Neural cell (in vitro differentiated cells): ENCODE results near the gene HDAC4. TPM values are rescaled to one million over a fixed set of nuclear protein-coding genes. Genes with fewer than 3 reads are reported as not detected.

Source experiments
- H2AFZ ChIP-seq: fragments of 200-600, 300-800 bp; sonication (generic), shearing (Covaris generic); 2 replicates; pipeline ENCODE4 v1.6.0; 2014; ENCODE audit warnings: low read depth, mild to moderate bottlenecking, antibody characterized with exemption, low read length, moderate library complexity
- H3F3A ChIP-seq: fragments of 200-600 bp; shearing (Covaris generic); 2 replicates; pipeline ENCODE4 v1.6.1; 2016; ENCODE audit warnings: mild to moderate bottlenecking, moderate library complexity, mixed read lengths, antibody characterized with exemption, low read length; ENCODE audit not compliant: insufficient read depth, poor library complexity, severe bottlenecking
- H3K27ac ChIP-seq: fragments of 200-600, 300-800 bp; sonication (generic), shearing (Covaris generic); 2 replicates; pipeline ENCODE4 v1.5.1; 2014; ENCODE audit warnings: mild to moderate bottlenecking, low read length, moderate library complexity
- H3K27me3 ChIP-seq: fragments of 300-800, 200-600 bp; sonication (generic), shearing (Covaris generic); 2 replicates; pipeline ENCODE4 v1.6.0; 2014; ENCODE audit warnings: mild to moderate bottlenecking, low read depth, low read length, moderate library complexity; ENCODE audit not compliant: insufficient read depth
- H3K36me3 ChIP-seq: fragments of 300-800, 200-600 bp; sonication (generic), shearing (Covaris generic); 2 replicates; pipeline ENCODE4 v1.5.1; 2014; ENCODE audit warnings: mild to moderate bottlenecking, antibody characterized with exemption, low read length, moderate library complexity; ENCODE audit not compliant: insufficient read depth
- H3K4me2 ChIP-seq: fragments of 300-800, 200-600 bp; sonication (generic), shearing (Covaris generic); 2 replicates; pipeline ENCODE4 v1.6.0; 2014; ENCODE audit warnings: mild to moderate bottlenecking, low read length
- H3K4me3 ChIP-seq: fragments of 300-800, 200-600 bp; sonication (generic), shearing (Covaris generic); 2 replicates; pipeline ENCODE4 v1.5.1; 2014; ENCODE audit warnings: mild to moderate bottlenecking, low read length, moderate library complexity
- H3K79me2 ChIP-seq: fragments of 200-600 bp; shearing (Covaris generic); replicated peaks from 2 replicates; pipeline ENCODE4 v1.6.0; 2014; ENCODE audit warnings: mild to moderate bottlenecking, low read length, moderate library complexity; ENCODE audit not compliant: insufficient read depth
- H3K9ac ChIP-seq: fragments of 300-800, 200-600 bp; sonication (generic), shearing (Covaris generic); 2 replicates; pipeline ENCODE4 v1.6.1; 2016; ENCODE audit warnings: mild to moderate bottlenecking, low read length, mixed read lengths
- H3K9me2 ChIP-seq: fragments of 200-600 bp; shearing (Covaris generic); 2 replicates; pipeline ENCODE4 v1.6.1; 2016; ENCODE audit warnings: mild to moderate bottlenecking, low read length, mixed read lengths; ENCODE audit not compliant: insufficient read depth
- H3K9me3 ChIP-seq: fragments of 200-600, 300-800 bp; sonication (generic), shearing (Covaris generic); 2 replicates; pipeline ENCODE4 v1.6.1; 2016; ENCODE audit warnings: mild to moderate bottlenecking, mixed run types, low read length, moderate library complexity, mixed read lengths
- H4K20me1 ChIP-seq: fragments of 200-600 bp; shearing (Covaris generic); 2 replicates; pipeline ENCODE4 v1.6.1; 2016; ENCODE audit warnings: mild to moderate bottlenecking, mixed run types; ENCODE audit not compliant: insufficient read depth
- CTCF ChIP-seq: fragments of 450-650 bp; IDR thresholded peaks from 2 replicates; pipeline ENCODE4 v1.5.1; 2014; ENCODE audit warnings: antibody characterized with exemption, mild to moderate bottlenecking, moderate library complexity; ENCODE audit not compliant: poor library complexity, severe bottlenecking
- EP300 ChIP-seq: fragments of 450-650 bp; conservative IDR thresholded peaks from 2 replicates; pipeline ENCODE4 v1.6.1; 2014; ENCODE audit warnings: antibody characterized with exemption, mild to moderate bottlenecking, moderate library complexity; ENCODE audit not compliant: poor library complexity, severe bottlenecking
- EZH2 ChIP-seq: fragments of 200-600, 300-800 bp; shearing (Covaris generic), sonication (generic); IDR thresholded peaks from 2 replicates; pipeline ENCODE4 v1.6.1; 2014; ENCODE audit warnings: antibody characterized with exemption, low read length, borderline replicate concordance, mild to moderate bottlenecking; ENCODE audit not compliant: insufficient read depth, poor library complexity, severe bottlenecking
- MXI1 ChIP-seq: fragments of 450-650 bp; conservative IDR thresholded peaks from 2 replicates; pipeline ENCODE4 v1.6.1; 2014; ENCODE audit warnings: antibody characterized with exemption, mild to moderate bottlenecking; ENCODE audit not compliant: poor library complexity, severe bottlenecking
- POLR2AphosphoS5 ChIP-seq: IDR thresholded peaks from 2 replicates; pipeline ENCODE4 v1.6.1; 2012
- RAD21 ChIP-seq: fragments of 450-650 bp; conservative IDR thresholded peaks from 2 replicates; pipeline ENCODE4 v1.6.1; 2014; ENCODE audit warnings: antibody characterized with exemption, mild to moderate bottlenecking, moderate library complexity
- REST ChIP-seq: IDR thresholded peaks from 2 replicates; pipeline ENCODE4 v1.6.1; 2012; ENCODE audit warnings: borderline replicate concordance
- SMC3 ChIP-seq: fragments of 450-650 bp; conservative IDR thresholded peaks from 2 replicates; pipeline ENCODE4 v1.6.1; 2014; ENCODE audit warnings: antibody characterized with exemption, mild to moderate bottlenecking, moderate library complexity; ENCODE audit not compliant: poor library complexity
- TAF1 ChIP-seq: IDR thresholded peaks from 2 replicates; pipeline ENCODE4 v1.6.1; 2012; ENCODE audit warnings: low read depth
- polyA plus RNA-seq: library from polyadenylated mRNA; depleted of rRNA; stranded (reverse); fragments of >200 nt; gene quantifications from 2 replicates; pipeline ENCODE4 v1.2.3, GENCODE V29; 2014

HDAC4 gene
- polyA plus RNA-seq, 1 donor from 2014 or later: 3.4 TPM

- Histone ChIP-seq H3K4me2 (no peak overlapping the region), H4K20me1 (no peaks in the 10 kb centered on the region), H3K27me3 (no peaks in the 10 kb centered on the region), H3K9me3 (no peaks in the 10 kb centered on the region), H3K79me2 (no peaks in the 10 kb centered on the region), H3K9me2 (no peaks in the 10 kb centered on the region), H3K27ac (no peak overlapping the region), H2AFZ (no peak overlapping the region), H3F3A (no peaks in the 10 kb centered on the region), H3K4me3 (no peak overlapping the region), H3K9ac (no peak overlapping the region), H3K36me3 (no peaks in the 10 kb centered on the region)
- TF ChIP-seq CTCF (no peak), REST (no peak), EZH2 (no peak), MXI1 (no peak), SMC3 (no peak), POLR2AphosphoS5 (no peak), EP300 (no peak), TAF1 (no peak), RAD21 (no peak)
Measured at GRCh38 chr2:239026711-239027361, 374.0 kb downstream of the HDAC4 start.

GRCh38 chr2:239025951-239026461 lies 374.8 kb downstream of the HDAC4 start:
- Histone ChIP-seq H2AFZ (no peak overlapping the region), H3K9me3 (no peaks in the 10 kb centered on the region), H3K4me3 (no peak overlapping the region), H3K4me2 (no peak overlapping the region), H4K20me1 (no peaks in the 10 kb centered on the region), H3K27ac (no peak overlapping the region), H3K9ac (no peak overlapping the region), H3K9me2 (no peaks in the 10 kb centered on the region), H3F3A (no peaks in the 10 kb centered on the region), H3K27me3 (no peaks in the 10 kb centered on the region), H3K79me2 (no peaks in the 10 kb centered on the region), H3K36me3 (no peaks in the 10 kb centered on the region)
- TF ChIP-seq MXI1 (no peak), REST (no peak), RAD21 (no peak), TAF1 (no peak), CTCF (no peak)
